CD8-positive, alpha-beta memory T cell (primary cell): ENCODE data around the gene LBR. TPM values are rescaled to one million over a fixed set of nuclear protein-coding genes. Genes with fewer than 3 reads are reported as not detected.
A peak's percentile ranks its signal among the peaks of the same experiment; 100 is the strongest.

Source experiments
- CTCF ChIA-PET: fragments of 350-600 bp; sonication (Branson Sonifier 250); formaldehyde crosslinking; loops from one replicate; lab custom pipeline; 2021; ENCODE audit warnings: antibody characterized with exemption; lab: Charles Lee
- POLR2A ChIA-PET: fragments of 350-600 bp; sonication (Branson Sonifier 250); formaldehyde crosslinking; loops from one replicate; lab custom pipeline; 2021; ENCODE audit warnings: antibody characterized with exemption; lab: Charles Lee
- DNase-seq, 5 donors: peaks; one replicate each; pipeline versions ENCODE4 v3.0.0 to v3.0.0-alpha.2; 2020 to 2022; ENCODE audit warnings: mixed read lengths in 1 of 5
- H3K27ac ChIP-seq: one replicate; pipeline ENCODE4 v1.7.0; 2013; ENCODE audit warnings: low read depth, mild to moderate bottlenecking, low read length, moderate library complexity
- H3K27me3 ChIP-seq: 2 replicates; pipeline ENCODE4 v1.7.0; 2013; ENCODE audit warnings: low read length, mild to moderate bottlenecking; ENCODE audit not compliant: insufficient read depth, poor library complexity, severe bottlenecking
- H3K36me3 ChIP-seq: 2 replicates; pipeline ENCODE4 v1.7.0; 2013; ENCODE audit warnings: mild to moderate bottlenecking, low read length, moderate library complexity; ENCODE audit not compliant: insufficient read depth
- H3K4me1 ChIP-seq: 2 replicates; pipeline ENCODE4 v1.7.0; 2013; ENCODE audit warnings: mild to moderate bottlenecking, low read length, moderate library complexity; ENCODE audit not compliant: insufficient read depth
- H3K4me3 ChIP-seq: 2 replicates; pipeline ENCODE4 v1.7.0; 2013; ENCODE audit warnings: mild to moderate bottlenecking, low read length
- H3K9me3 ChIP-seq: 2 replicates; pipeline ENCODE4 v1.7.0; 2013; ENCODE audit warnings: mild to moderate bottlenecking, low read length
- H3K27ac Mint-ChIP-seq, 8 donors: one replicate each; pipeline ENCODE4 v1.8.0; 2020 to 2021; ENCODE audit warnings: mixed read lengths in 8 of 8, mild to moderate bottlenecking in 6 of 8, inconsistent platforms in 3 of 8, moderate library complexity in 3 of 8
- H3K27me3 Mint-ChIP-seq, 2 donors: one replicate each; pipeline ENCODE4 v1.8.0; 2020 to 2021; ENCODE audit warnings: mixed read lengths in 2 of 2, mild to moderate bottlenecking in 1 of 2, moderate library complexity in 1 of 2
- H3K36me3 Mint-ChIP-seq, 3 donors: one replicate each; pipeline ENCODE4 v1.8.0; 2020 to 2021; ENCODE audit warnings: mixed read lengths in 3 of 3, inconsistent platforms in 1 of 3, mild to moderate bottlenecking in 1 of 3
- H3K4me1 Mint-ChIP-seq, 3 donors: one replicate each; pipeline ENCODE4 v1.8.0; 2020 to 2021; ENCODE audit warnings: mixed read lengths in 3 of 3, inconsistent platforms in 1 of 3, mild to moderate bottlenecking in 1 of 3
- H3K4me3 Mint-ChIP-seq, 7 donors: one replicate each; pipeline ENCODE4 v1.8.0; 2020 to 2021; ENCODE audit warnings: mixed read lengths in 7 of 7, mild to moderate bottlenecking in 6 of 7, moderate library complexity in 4 of 7, inconsistent platforms in 2 of 7
- H3K9me3 Mint-ChIP-seq, 5 donors: one replicate each; pipeline ENCODE4 v1.8.0; 2020 to 2022; ENCODE audit warnings: mixed read lengths in 5 of 5, mild to moderate bottlenecking in 3 of 5, moderate library complexity in 2 of 5, inconsistent platforms in 1 of 5
- polyA plus RNA-seq: library from polyadenylated mRNA; unstranded; fragments of 300-500 nt; fragmentation: Illumina TruSeq; gene quantifications from one replicate; pipeline ENCODE4 v1.2.3, GENCODE V29; 2021
- total RNA-seq, 2 experiments: library from RNA; stranded (reverse); gene quantifications; one replicate each; pipeline ENCODE4 v1.2.3, GENCODE V29; 2021

The LBR gene
- total and polyA plus RNA-seq, 3 experiments from 2014 or later = 110 to 132 (median 125) TPM

DNA sequence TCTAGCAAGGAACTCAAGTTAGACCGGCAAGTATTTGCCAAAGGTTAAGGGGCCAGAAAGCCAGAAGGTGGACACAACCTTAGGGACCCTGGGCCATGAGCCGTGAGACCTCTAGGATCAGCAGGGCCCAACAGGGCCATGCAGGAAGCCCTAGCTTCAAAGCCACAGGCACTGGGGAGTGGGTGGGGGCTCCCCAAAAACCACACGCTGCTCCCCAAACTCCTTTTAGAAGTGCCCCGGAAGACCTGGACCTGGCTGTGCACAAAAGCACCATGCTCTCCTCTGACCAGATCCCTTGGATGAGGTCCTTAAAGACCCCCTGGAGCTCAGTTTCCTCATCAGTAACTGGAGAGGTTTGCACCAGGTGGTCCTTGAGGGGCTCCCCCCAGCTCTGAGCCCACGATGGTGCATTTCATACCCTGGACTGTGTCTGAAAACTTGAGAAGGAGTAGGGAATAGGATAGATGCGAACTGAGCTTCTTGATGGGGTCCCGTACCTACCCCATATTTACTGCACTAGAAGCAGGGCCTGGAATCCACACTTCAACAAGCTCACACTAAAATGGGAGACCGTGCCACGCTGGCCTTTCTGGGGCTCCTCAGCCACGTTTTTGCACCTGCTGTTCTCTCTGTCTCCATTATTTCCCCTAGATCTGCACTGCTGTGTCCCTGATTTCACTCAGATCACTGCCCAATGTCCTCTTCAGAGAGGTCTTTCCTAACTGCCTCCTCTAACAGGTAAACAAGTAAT lies 40.6 kb upstream of the LBR start:
- DNase-seq = peak in 1 of 5 donors; percentile 26
- no peaks in the 10 kb centered on the region for H3K9me3 ChIP-seq
- peak overlapping the region; percentile 84 for H3K4me3 ChIP-seq
- peaks cover 0 to 3% of the 10 kb centered on the region in 2 donors for H3K27me3 Mint-ChIP-seq
- POLR2A ChIA-PET = interaction anchor here (0.6 to 2.6 kb wide), 14 partner anchors 9 to 594 kb away, joined by 3 to 48 read pairs (median 6); partner anchors contain the start of genes H3-3A, LBR, SDE2 and SRP9
- H3K4me1 Mint-ChIP-seq = peaks cover 44 to 61% (median 49%) of the 10 kb centered on the region in 3 donors
- peak overlapping the region; percentile 90 for H3K27ac ChIP-seq
- H3K4me3 Mint-ChIP-seq = peak overlapping the region; percentile 88 to 96 (median 92)
- peaks cover 0 to 2% (median 0%) of the 10 kb centered on the region in 3 donors for H3K36me3 Mint-ChIP-seq
- H3K36me3 ChIP-seq = no peaks in the 10 kb centered on the region
- H3K9me3 Mint-ChIP-seq = no peaks in the 10 kb centered on the region
- H3K27me3 ChIP-seq = no peaks in the 10 kb centered on the region
- H3K27ac Mint-ChIP-seq = peak overlapping the region; percentile 92 to 100 (median 98)
- peaks cover 29% of the 10 kb centered on the region for H3K4me1 ChIP-seq
- CTCF ChIA-PET = interaction anchor here (0.7 to 2.2 kb wide), 15 partner anchors 8 to 657 kb away, joined by 3 to 14 read pairs (median 4); partner anchors contain the start of genes LBR, PYCR2 and TMEM63A

DNA sequence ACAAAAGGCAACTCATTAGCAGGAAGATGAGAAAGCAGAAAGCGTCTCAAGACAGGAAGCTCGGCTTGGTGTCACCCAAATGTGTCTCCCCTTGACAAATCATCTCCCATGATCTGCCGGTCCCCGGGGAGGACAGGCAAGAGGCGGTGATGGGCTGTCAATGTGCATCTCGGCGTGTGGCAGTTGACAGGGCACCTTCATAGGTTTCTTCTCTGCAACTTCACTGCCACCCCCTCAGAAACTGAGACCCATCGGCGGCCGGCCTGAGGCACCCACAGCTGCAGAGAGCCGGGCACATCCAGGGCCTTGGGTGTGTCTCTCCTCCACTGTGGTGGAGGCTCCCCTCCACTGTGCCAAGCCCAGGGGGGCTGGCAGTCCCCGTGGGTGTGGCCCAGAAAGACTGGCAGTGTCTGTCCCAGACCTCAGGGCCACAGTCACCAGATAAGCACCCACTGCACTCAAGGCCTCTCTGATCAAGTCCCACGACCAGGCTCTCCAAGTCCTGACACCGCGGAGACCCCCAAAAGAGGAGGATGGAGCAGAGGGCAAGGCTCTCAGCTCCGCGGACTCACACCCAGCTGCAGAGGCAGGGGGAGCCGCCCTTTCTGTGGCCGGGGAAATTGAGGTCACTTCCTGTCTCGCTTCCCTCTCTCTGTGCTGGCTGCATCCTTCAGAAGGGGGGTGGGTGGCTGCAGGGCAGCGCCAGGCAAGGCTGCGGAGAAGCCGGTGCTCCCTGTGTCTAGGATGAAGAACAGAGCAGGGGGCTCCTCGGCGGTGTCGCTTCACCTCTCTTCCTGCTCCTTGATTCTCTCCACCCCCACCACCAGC lies 39.6 kb upstream of the LBR start:
- Histone ChIP-seq H3K36me3 (no peaks in the 10 kb centered on the region), H3K9me3 (no peaks in the 10 kb centered on the region), H3K4me1 (peaks cover 29% of the 10 kb centered on the region), H3K27me3 (no peaks in the 10 kb centered on the region), H3K4me3 (peak overlapping the region; percentile 84), H3K27ac (peak overlapping the region; percentile 90)
- Mint-ChIP-seq H3K36me3 (peaks cover 0 to 2% (median 0%) of the 10 kb centered on the region in 3 donors), H3K9me3 (no peaks in the 10 kb centered on the region), H3K4me3 (peak overlapping the region; percentile 88 to 96 (median 92)), H3K27me3 (peaks cover 0 to 3% of the 10 kb centered on the region in 2 donors), H3K27ac (peak overlapping the region; percentile 92 to 100 (median 98)), H3K4me1 (peaks cover 47 to 65% (median 55%) of the 10 kb centered on the region in 3 donors)
- ChIA-PET POLR2A (interaction anchor here (0.7 to 2.6 kb wide), 19 partner anchors 10 to 1472 kb away, joined by 3 to 48 read pairs (median 5); partner anchors contain the start of genes COQ8A, H3-3A, LBR and SDE2), CTCF (interaction anchor here (0.8 to 2.2 kb wide), 14 partner anchors 8 to 525 kb away, joined by 3 to 14 read pairs (median 4); partner anchors contain the start of genes LBR, PYCR2 and TMEM63A)
- peak; percentile 73 to 88 (median 86) for DNase-seq

DNA sequence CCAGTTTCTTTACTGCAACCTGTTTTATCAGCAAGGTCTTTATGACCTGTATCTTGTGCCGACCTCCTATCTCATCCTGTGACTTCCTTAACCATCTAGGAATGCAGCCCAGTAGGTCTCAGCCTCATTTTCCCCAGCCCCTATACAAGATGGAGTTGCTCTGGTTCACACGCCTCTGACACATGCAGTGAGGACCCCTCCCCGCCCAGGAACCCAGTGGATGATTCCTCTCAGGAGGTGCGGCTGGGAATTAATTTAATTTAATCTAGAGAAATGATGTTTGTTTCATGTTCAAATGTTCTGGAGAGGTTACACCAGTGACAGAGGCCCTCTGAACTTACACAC lies 39.0 kb upstream of the LBR start:
- Mint-ChIP-seq H3K9me3 (no peaks in the 10 kb centered on the region), H3K4me1 (peaks cover 51 to 71% (median 57%) of the 10 kb centered on the region in 3 donors), H3K27ac (peak overlapping the region; percentile 92 to 100 (median 98)), H3K4me3 (peak overlapping the region; percentile 88 to 96 (median 92)), H3K27me3 (peaks cover 0 to 3% of the 10 kb centered on the region in 2 donors), H3K36me3 (peaks cover 0 to 2% (median 0%) of the 10 kb centered on the region in 3 donors)
- POLR2A ChIA-PET = interaction anchor here (1.1 to 2.6 kb wide), 13 partner anchors 10 to 596 kb away, joined by 3 to 48 read pairs (median 7); partner anchors contain the start of genes H3-3A, LBR, SDE2 and SRP9
- CTCF ChIA-PET = interaction anchor here (0.8 to 2.2 kb wide), 9 partner anchors 8 to 525 kb away, joined by 3 to 14 read pairs (median 4); partner anchors contain the start of gene LBR
- Histone ChIP-seq H3K36me3 (no peaks in the 10 kb centered on the region), H3K27ac (peak overlapping the region; percentile 90), H3K27me3 (no peaks in the 10 kb centered on the region), H3K4me3 (peak overlapping the region; percentile 84), H3K9me3 (no peaks in the 10 kb centered on the region), H3K4me1 (peaks cover 34% of the 10 kb centered on the region)
- DNase-seq = no peak

DNA sequence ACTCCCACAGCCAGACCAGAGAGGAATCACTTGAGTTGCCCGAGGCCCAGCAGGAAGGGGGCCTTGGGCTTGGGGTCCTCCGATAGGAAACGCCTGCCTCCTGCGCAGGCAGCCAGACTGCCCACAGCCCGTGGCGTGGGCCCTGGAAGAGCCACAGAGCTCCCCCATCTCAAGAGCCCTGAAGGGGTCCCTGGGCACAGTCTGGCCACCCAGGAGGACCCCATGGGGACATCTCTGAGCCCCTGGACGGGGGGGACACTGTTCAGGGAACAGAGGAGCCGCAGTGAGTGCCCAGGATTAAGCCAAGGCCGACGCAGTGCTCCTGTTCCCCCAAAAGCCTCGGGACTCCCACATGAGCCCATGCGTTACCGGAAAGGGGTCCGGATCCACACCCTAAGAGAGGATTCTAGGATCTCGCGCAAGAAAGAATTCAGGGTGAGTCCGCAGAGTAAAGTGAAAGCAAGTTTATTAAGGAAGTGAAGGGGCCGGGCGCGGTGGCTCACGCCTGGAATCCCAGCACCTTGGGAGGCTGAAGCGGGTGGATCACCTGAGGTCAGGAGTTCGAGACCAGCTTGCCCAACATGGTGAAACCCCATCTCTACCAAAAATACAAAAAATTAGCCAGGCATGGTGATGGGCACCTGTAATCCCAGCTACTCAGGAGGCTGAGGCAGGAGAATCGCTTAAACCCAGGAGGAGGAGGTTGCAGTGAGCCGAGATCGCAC lies 38.1 kb upstream of the LBR start:
- H3K27ac ChIP-seq = no peak overlapping the region
- H3K27me3 Mint-ChIP-seq = peaks cover 0 to 3% of the 10 kb centered on the region in 2 donors
- POLR2A ChIA-PET = interaction anchor here (1.1 kb wide), 1 partner anchor 21 kb away, joined by 3 read pairs; no protein-coding TSS in a partner anchor
- H3K4me1 Mint-ChIP-seq = peaks cover 57 to 77% (median 66%) of the 10 kb centered on the region in 3 donors
- H3K9me3 Mint-ChIP-seq = no peaks in the 10 kb centered on the region
- H3K36me3 ChIP-seq = no peaks in the 10 kb centered on the region
- H3K4me1 ChIP-seq = peaks cover 43% of the 10 kb centered on the region
- no peaks in the 10 kb centered on the region for H3K27me3 ChIP-seq
- peak overlapping the region in 4 of 7 donors; percentile 35 to 88 (median 76) for H3K4me3 Mint-ChIP-seq
- no peak overlapping the region for H3K4me3 ChIP-seq
- peaks cover 0 to 2% (median 0%) of the 10 kb centered on the region in 3 donors for H3K36me3 Mint-ChIP-seq
- peak overlapping the region in 6 of 8 donors; percentile 38 to 100 (median 95) for H3K27ac Mint-ChIP-seq
- no peak for DNase-seq
- CTCF ChIA-PET = interaction anchor here (1.2 kb wide), 1 partner anchor 20 kb away, joined by 3 read pairs; no protein-coding TSS in a partner anchor
- H3K9me3 ChIP-seq = no peaks in the 10 kb centered on the region

DNA sequence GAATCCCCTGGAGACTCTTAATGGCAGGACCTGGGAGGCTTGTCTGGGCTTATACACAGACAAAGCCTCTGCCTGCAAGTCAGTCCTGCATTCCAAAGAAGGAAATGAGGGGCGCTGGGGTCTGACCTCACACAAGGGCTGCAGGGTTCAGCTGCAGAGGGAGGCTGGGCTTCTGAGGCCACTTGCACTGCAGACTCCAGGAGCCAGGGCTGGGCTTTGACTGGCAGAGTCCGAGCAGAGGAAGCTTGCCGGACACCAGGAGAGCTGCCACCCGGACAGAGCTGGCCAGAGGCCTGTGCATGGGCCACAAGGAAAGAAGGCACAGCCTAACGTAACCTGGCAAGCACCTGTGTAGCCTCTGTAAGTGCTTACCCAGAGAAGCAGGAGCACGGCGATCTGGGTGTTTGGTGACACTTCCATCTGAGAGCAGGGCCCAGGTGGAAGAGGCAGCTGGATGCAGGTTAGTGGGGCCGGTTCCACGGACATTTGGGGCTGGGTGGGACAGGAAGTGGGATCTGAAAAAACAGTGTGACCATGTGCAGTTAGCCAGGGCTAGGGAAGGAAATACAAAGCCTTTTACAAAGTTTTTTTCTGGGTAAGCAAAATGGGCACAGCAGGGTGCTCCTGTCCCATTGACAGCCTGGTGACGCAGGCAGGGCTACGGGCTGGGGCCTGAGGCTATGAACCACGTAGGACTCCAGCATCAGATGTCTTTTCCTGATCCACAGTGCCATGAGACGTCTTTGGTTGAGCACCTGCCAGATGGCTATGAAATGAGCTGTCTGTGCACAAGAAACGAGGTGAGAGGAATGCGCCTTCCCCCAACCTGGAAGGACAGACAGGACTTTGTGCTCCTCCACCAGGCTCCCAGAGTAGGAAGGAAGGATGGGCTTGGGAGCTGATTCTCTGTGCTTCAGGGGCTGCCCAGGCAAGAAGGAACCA lies 37.3 kb upstream of the LBR start:
- no peak overlapping the region for H3K27ac ChIP-seq
- H3K4me1 ChIP-seq = peaks cover 51% of the 10 kb centered on the region
- H3K27ac Mint-ChIP-seq = peak overlapping the region in 6 of 8 donors; percentile 76 to 90 (median 88)
- H3K9me3 ChIP-seq = no peaks in the 10 kb centered on the region
- peaks cover 63 to 85% (median 73%) of the 10 kb centered on the region in 3 donors for H3K4me1 Mint-ChIP-seq
- no peak for DNase-seq
- peaks cover 0 to 2% (median 0%) of the 10 kb centered on the region in 3 donors for H3K36me3 Mint-ChIP-seq
- no peaks in the 10 kb centered on the region for H3K27me3 ChIP-seq
- no peaks in the 10 kb centered on the region for H3K36me3 ChIP-seq
- no peaks in the 10 kb centered on the region for H3K9me3 Mint-ChIP-seq
- POLR2A ChIA-PET = interaction anchor here (1.1 kb wide), 1 partner anchor 20 kb away, joined by 3 read pairs; no protein-coding TSS in a partner anchor
- no peak overlapping the region for H3K4me3 ChIP-seq
- CTCF ChIA-PET = interaction anchor here (0.9 to 1.2 kb wide), 2 partner anchors 16 to 19 kb away, joined by 3 read pairs; no protein-coding TSS in a partner anchor
- H3K27me3 Mint-ChIP-seq = peaks cover 0 to 3% of the 10 kb centered on the region in 2 donors
- H3K4me3 Mint-ChIP-seq = peak overlapping the region in 4 of 7 donors; percentile 8 to 78 (median 40)

DNA sequence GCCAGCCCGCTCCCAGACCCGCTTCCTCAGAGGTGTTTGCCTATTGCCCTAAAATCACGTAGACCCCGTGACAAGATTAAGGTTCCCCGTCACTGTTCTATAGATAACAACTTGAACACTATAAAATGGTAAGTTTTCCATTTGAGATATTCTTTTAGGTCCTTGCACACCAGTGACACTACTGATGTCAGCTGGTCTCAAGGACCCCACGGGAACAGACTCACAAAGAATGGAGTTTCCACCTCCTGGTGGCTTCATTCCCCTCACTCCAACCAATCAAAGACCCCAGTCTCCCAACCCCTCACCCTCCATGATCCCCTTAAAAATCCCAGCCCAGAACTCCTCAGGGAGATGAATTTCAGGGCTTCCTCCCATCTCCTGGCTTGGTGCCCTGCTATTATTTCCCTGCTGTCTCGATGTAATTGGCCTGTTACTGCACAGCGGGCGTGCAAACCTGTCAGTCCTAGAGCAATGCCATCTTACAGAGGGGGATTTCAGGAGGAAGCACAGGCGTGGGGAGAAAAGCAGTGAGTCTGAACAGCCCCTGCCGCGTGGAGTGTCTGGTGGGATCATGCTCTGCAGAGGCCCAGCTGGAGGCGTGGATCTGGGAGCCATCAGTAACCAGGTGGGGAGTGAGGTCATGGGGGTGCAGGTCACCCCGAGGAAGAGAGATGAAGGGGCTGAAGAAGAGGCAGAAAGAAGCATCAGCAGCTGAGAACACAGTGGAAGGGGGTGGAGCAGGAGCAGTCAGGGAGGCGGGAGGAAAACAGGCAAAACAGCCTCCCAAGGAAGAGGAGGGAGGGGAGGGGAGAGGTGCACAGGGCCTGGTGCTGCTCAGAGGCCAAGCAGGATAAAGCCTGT lies 35.1 kb upstream of the LBR start:
- Histone ChIP-seq H3K4me1 (peaks cover 42% of the 10 kb centered on the region), H3K9me3 (no peaks in the 10 kb centered on the region), H3K4me3 (no peak overlapping the region), H3K36me3 (no peaks in the 10 kb centered on the region), H3K27ac (no peak overlapping the region), H3K27me3 (no peaks in the 10 kb centered on the region)
- Mint-ChIP-seq H3K27me3 (peaks cover 0 to 3% of the 10 kb centered on the region in 2 donors), H3K4me1 (peaks cover 58 to 80% (median 70%) of the 10 kb centered on the region in 3 donors), H3K27ac (peak overlapping the region in 6 of 8 donors; percentile 38 to 86 (median 74)), H3K36me3 (peaks cover 0 to 2% (median 0%) of the 10 kb centered on the region in 3 donors), H3K9me3 (no peaks in the 10 kb centered on the region), H3K4me3 (peak overlapping the region in 3 of 7 donors; percentile 48 to 81 (median 66))
- no peak for DNase-seq
- ChIA-PET CTCF (interaction anchor here (0.9 to 1.0 kb wide), 2 partner anchors 12 to 524 kb away, joined by 3 read pairs; no protein-coding TSS in a partner anchor), POLR2A (no interaction called here)
